Kidney epithelial cell (primary cell): Measurements from ENCODE around the gene TAF5L. TPM values are rescaled to one million over a fixed set of nuclear protein-coding genes. Genes with fewer than 3 reads are reported as not detected.

Experiments used
- DNase-seq: peaks from one replicate; pipeline ENCODE4 v3.0.0-alpha.2; 2010; ENCODE audit warnings: low read depth
- H3K27me3 ChIP-seq: 2 replicates; pipeline ENCODE4 v1.6.0; 2011; ENCODE audit warnings: low read length; ENCODE audit not compliant: control insufficient read depth, insufficient read depth
- H3K36me3 ChIP-seq: 2 replicates; pipeline ENCODE4 v1.5.1; 2011; ENCODE audit warnings: low read length; ENCODE audit not compliant: control insufficient read depth, insufficient read depth
- H3K4me3 ChIP-seq: 2 replicates; pipeline ENCODE4 v1.5.1; 2011; ENCODE audit warnings: low read depth, mild to moderate bottlenecking, control low read depth, low read length
- CTCF ChIP-seq: IDR thresholded peaks from 2 replicates; pipeline ENCODE4 v1.5.1; 2011; ENCODE audit warnings: mild to moderate bottlenecking, moderate library complexity, low read length, control low read depth, inconsistent platforms; ENCODE audit not compliant: insufficient read depth, poor library complexity, severe bottlenecking
- total RNA-seq: library from RNA; depleted of rRNA; stranded (reverse); fragments of >200 nt; gene quantifications from 2 replicates; pipeline ENCODE4 v1.2.3, GENCODE V29; 2015

TAF5L gene
- total RNA-seq, 1 donor from 2014 or later: 14.5 TPM

- no peaks in the 10 kb centered on the region for H3K27me3 ChIP-seq
- no peak for DNase-seq
- H3K4me3 ChIP-seq: no peak overlapping the region
- H3K36me3 ChIP-seq: no peaks in the 10 kb centered on the region
- TF ChIP-seq CTCF: no peak
These were observed 14.5 kb upstream of the TAF5L start for GRCh38 chr1:229640455-229640854.

- Histone ChIP-seq H3K4me3 (no peak overlapping the region), H3K36me3 (no peaks in the 10 kb centered on the region), H3K27me3 (no peaks in the 10 kb centered on the region)
- no peak for TF ChIP-seq CTCF
- no peak for DNase-seq
These were observed 11.8 kb upstream of the TAF5L start for GRCh38 chr1:229637746-229638145.

- H3K4me3 ChIP-seq: no peak overlapping the region
- no peaks in the 10 kb centered on the region for H3K36me3 ChIP-seq
- no peak for DNase-seq
- H3K27me3 ChIP-seq: no peaks in the 10 kb centered on the region
- TF ChIP-seq CTCF: no peak
These were observed 10.1 kb upstream of the TAF5L start for GRCh38 chr1:229636042-229636441.

- no peak overlapping the region for H3K4me3 ChIP-seq
- H3K27me3 ChIP-seq: no peaks in the 10 kb centered on the region
- no peaks in the 10 kb centered on the region for H3K36me3 ChIP-seq
- no peak for TF ChIP-seq CTCF
- no peak for DNase-seq
These were observed 6.0 kb upstream of the TAF5L start for GRCh38 chr1:229631966-229632365.

GRCh38 chr1:229631148-229631547 lies 5.2 kb upstream of the TAF5L start:
- TF ChIP-seq CTCF: no peak
- no peaks in the 10 kb centered on the region for H3K36me3 ChIP-seq
- no peak for DNase-seq
- H3K27me3 ChIP-seq: no peaks in the 10 kb centered on the region
- no peak overlapping the region for H3K4me3 ChIP-seq

GRCh38 chr1:229629261-229629660 lies 3.3 kb upstream of the TAF5L start:
- DNase-seq: no peak
- Histone ChIP-seq H3K27me3 (no peaks in the 10 kb centered on the region), H3K4me3 (no peak overlapping the region), H3K36me3 (no peaks in the 10 kb centered on the region)
- TF ChIP-seq CTCF: no peak
